GM21526 (cell line): ENCODE data around the gene SUSD3.
"Not testable (repeated sequence)": the region's sequence is repeated elsewhere in the genome, so short reads cannot be mapped to it uniquely, and the experiment has no call there.

ENCODE experiments used
- ATAC-seq: cut with Tn5 transposase; IDR thresholded peaks from one replicate; pipeline ENCODE4 v1.9.1; 2021; ENCODE audit warnings: moderate library complexity; ENCODE audit not compliant: unreplicated experiment, low FRiP score

SUSD3 gene

GRCh38 chr9:93091056-93091452 is 32.6 kb downstream of the SUSD3 start:
- ATAC-seq, result no peak

DNA sequence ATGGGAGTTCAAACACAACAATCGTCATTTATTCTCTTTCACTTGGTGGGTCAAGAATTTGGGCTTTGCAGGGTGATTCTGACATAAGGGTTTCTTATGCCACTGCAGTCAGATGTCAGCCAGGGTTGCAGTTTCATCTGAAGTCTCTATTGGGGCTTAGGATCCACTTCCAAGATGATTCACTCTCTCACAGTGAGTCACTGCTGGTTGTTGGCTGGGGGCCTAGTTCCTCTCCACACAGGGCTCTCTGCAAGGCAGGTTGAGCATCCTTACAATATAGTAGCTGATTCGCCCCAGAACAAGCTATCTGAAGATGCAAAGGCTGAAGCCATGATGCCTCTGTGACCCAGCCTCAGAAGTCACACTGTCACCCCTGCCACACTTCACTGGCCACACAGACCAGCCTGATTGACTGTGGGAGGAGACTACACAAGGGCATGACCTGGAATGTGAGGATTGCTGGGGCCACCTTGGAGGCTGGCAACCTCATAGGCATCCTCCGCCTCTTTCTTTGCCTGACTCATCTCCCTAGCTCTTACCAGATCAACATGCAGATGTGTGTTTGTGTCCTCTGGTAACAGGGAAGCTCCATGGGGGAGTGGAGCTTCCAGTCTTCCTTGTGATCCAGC is 33.1 kb downstream of the SUSD3 start:
- no peak for ATAC-seq

DNA sequence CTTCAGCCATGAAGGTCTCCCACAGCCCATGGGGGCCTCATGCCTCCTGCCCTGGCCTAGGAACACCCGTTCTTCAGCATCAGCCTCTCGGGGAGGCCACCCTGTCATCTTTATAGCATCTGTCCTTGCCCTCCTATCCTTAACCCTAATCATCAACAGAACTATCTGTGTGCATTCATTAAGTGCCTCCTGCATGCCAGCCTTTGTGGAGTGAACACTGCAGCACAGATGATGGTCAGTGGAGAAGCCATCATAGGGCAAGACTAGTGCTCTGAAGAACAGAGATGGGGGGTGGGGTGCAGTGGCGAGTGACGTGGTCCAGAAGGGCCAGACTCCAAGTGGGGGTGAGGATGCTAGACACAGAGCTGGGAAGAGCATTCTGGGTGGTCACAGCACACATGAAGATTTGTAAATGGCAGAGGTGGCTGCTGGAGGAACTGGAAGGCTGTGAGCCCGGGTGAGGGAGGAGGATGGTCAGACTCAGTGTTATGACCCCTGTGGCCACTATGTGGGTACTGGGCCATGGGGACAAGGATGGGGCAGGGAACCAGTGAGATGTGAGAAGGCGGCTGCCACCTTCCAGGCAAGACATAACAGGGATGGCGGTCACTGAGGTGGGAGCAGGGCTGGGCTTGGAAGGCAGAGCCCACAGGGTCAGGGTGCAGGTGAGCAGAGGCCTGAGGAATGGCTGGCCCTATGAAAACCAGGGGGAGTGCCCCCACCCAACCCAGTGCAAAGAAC is 33.9 kb downstream of the SUSD3 start:
- no peak for ATAC-seq

DNA sequence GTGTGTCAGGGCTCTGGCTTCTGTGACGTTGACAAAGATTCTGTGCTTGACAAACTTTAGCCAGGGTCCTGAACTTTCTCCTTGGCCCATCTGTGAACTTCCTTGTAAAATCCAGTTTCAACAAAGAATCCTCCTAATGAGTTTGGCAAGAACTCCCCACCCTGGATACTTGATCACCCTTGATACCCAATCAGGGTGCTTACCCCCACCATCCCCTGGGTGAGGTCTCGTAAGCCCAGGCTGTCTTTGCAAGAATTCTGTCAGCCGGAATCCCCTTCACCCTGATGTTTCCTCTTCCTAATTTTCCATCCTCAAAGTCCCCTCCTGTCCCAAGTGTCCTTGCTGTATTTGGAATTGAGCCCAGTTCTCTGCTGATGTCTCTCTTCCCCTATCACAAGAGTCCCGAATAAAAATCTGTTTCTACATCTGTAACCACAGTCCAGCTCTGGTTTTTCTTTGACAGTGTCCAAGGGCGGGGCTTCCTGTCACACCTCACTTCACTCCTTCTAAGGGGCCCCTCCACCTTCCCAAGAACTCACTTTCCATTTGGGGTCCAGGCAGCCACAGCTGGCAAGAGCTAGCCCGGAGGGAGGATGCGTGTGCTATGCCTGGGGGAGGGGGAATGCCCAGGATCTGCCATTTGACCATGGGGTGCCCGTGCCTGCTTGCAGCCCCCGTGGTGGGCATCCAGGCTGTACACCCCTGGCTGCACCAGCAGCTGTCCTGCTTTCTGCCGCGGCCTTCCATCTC is 34.8 kb downstream of the SUSD3 start:
- ATAC-seq, result no peak

GRCh38 chr9:93093877-93094657 is 35.6 kb downstream of the SUSD3 start:
- ATAC-seq, result no peak

DNA sequence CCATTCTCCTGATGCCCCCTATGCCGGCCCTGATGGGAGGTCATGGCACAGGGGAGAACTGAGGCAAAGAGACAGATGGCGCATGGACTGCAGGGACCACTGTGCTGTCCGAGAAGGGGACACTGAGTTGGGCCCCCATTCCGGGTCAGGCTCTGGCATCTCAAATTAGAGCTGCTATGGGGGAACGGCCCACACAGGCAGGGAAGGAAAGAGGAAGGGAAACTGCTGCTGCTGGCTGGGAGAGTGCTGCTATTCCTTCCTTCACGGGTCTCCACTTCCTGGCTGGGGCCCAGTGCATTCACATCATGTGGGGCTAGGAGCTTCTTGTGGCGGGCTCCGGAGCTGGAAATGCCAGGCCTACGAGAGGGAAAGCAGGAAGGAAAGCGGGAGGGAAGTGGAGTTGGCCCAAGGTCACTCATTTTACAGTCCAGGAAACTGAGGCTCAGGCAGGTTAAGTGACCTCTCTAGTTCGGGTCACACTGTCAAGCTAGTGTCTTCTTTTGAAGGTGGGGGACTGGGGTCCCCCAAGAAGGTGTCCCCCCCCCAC is 36.2 kb downstream of the SUSD3 start:
- no peak for ATAC-seq

DNA sequence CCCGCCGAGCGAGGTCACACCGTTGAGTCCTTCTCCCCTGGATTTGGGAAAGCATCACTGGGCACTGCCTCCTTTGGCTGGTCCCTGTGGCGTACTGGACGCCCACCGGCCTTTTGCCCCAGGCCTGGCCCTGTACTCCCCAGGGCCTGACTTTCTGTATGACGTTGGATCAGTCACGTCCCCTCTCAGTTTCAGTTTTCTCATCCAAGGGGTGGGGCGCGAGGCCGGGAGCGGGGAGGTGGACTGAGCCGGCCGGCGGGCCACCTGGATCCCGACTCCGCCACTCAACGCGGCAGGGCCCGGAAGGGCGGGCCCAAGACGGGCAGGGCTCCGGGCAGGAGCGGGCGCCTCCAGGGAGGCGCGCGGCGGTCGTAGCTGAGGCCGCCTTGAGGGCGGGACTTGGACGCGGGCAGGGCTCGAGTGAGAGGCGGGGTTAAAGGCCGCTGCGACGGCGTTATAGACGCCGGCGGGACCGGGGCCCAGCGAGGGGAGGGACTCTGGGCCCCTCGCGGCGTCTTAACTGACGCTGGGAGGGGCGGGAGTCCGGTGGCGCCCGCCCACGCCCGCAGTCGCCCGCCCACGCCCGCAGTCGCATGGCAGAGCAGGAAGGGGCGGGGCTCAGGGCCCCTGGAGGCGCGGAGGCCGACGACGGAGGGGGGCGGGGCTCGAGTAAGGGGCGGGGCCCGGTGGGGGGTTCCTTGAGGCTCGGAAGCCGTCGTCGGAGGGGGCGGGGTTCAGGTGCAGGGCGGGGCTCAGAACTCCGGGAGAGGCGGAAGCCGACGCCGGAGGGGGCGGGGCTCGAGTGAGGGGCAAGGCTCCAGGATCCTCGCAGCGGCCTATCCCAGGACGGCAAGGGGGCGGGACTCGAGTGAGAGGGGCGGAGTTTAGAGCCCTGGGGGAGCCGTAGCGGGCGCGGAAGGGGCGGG is 37.0 kb downstream of the SUSD3 start:
- peak; percentile 51 for ATAC-seq

GRCh38 chr9:93096131-93096802 is 37.8 kb downstream of the SUSD3 start, which contains the start of gene CARD19:
Gene CARD19, plus strand, starts transcription at chr9:93096217. Its CDS starts 129 bp downstream, at chr9:93096346.
- peak; percentile 38 for ATAC-seq

DNA sequence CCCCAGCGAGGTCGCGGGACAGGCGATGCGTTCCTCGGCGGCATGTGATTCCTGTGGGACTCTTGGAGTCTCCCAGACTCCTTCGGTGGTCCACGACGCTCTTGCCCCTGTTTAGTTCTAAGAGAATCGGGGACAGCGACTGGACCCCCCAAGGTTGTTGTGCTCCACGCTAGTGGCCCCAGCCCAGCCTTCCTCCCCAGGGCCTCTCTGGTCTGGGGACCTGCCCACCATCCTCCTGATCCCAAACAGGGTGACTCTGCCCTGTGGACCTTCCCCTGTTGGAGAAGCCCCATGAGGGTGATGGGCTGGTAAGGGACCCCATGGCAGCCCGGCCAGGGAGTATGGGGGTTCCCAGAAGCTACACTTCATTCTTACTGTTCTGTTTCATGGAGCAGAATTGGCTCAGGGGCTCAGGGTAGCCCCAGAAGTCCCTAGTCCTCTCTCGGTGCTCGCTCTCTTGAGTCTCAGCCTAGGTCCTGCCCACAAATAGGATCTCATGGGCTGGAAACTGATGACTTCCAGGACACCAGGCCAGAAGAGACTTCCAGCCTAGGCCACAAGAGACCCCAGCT is 38.4 kb downstream of the SUSD3 start:
- ATAC-seq, result no peak

GRCh38 chr9:93097511-93098201 is 39.2 kb downstream of the SUSD3 start:
- no peak for ATAC-seq

- no peak for ATAC-seq
Measured at GRCh38 chr9:93098236-93098946, 39.9 kb downstream of the SUSD3 start.

- ATAC-seq, result no peak
Measured at GRCh38 chr9:93099551-93100275, 41.2 kb downstream of the SUSD3 start.

- no peak for ATAC-seq
Measured at GRCh38 chr9:93100276-93100636, 41.8 kb downstream of the SUSD3 start.

GRCh38 chr9:93101086-93101485 is 42.6 kb downstream of the SUSD3 start:
- not testable (repeated sequence) for ATAC-seq

GRCh38 chr9:93105620-93106019 is 47.1 kb downstream of the SUSD3 start:
- no peak for ATAC-seq

GRCh38 chr9:93107151-93107824 is 48.8 kb downstream of the SUSD3 start:
- ATAC-seq, result no peak
